ENCODE results near the gene CYP4F22. TPM values are rescaled to one million over a fixed set of nuclear protein-coding genes. Genes with fewer than 3 reads are reported as not detected.
"Not testable (repeated sequence)": the region's sequence is repeated elsewhere in the genome, so short reads cannot be mapped to it uniquely, and the experiment has no call there.

Gene CYP4F22
- total RNA-seq, 1 experiment from 2014 or later: not detected

DNA sequence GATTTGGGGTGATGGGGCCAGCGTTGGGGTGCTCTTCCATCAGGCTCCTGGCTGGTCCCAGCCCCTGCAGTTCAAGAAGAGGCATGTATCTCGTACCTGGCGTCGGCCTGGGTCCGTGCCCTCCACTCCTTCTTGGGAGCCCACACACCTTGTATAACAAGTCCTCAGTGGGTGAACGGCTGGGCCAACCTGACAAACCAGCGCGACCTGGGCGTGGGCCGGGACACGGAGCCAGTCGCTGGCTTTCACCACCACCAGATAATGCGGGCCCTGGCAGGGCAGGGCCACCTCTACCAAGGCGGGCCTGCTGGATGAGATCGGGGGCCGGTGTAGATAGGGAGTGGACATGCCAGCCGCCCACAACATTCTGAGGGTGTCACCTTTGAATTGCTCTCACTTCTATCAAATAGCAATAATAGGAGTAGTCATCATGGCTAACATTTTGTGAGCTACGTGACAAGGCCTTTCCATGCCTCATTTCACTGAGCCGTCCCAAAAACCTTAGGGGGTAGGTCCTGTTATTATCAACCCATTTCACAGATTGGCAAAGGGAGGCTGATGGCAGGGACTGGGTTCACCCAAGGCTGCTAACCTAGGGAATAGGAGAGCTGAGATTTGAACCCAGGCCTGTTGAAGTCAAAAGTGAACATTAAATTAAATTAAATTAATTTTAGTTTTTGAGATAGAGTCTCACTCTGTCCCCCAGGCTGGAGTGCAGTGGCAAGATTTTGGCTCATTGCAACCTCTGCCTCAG lies 3.5 kb downstream of the CYP4F22 start:
- H3K4me3 Mint-ChIP-seq: no peak overlapping the region
- no peak overlapping the region for H2BK12ac ChIP-seq (ENCODE audit: insufficient read length, low read depth, low read length)
- no peak overlapping the region for H3K4me2 ChIP-seq (ENCODE audit: insufficient read depth, insufficient read length, low read length)
- no peak overlapping the region for H2AK5ac ChIP-seq (ENCODE audit: insufficient read length, low read length)
- H3K27ac ChIP-seq (ENCODE audit: insufficient read length, low read depth, low read length): no peak overlapping the region
- no peaks in the 10 kb centered on the region for H3K79me2 ChIP-seq (ENCODE audit: insufficient read depth, low read length)
- H4K20me1 ChIP-seq (ENCODE audit: control insufficient read depth, insufficient read depth, insufficient read length): no peaks in the 10 kb centered on the region
- H3K23ac ChIP-seq (ENCODE audit: insufficient read length, low read depth, low read length): no peak overlapping the region
- H3K9ac ChIP-seq (ENCODE audit: extremely low read depth, insufficient read length, low read length): no peak overlapping the region
- no peak overlapping the region for H2BK15ac ChIP-seq (ENCODE audit: low read depth, low read length)
- DNase-seq: no peak
- H2BK5ac ChIP-seq (ENCODE audit: insufficient read length, low read length): no peak overlapping the region
- no peak overlapping the region for H4K8ac ChIP-seq (replicated peaks; ENCODE audit: insufficient read length, low read depth, low read length)
- H3K36me3 Mint-ChIP-seq (ENCODE audit: insufficient read depth in 1 of 3, low read depth in 3 of 3): peaks cover 5 to 25% (median 5%) of the 10 kb centered on the region in 3 experiments; a peak in 4 of 7 replicates
- H3K4me1 ChIP-seq (ENCODE audit: insufficient read depth, low read length): no peaks in the 10 kb centered on the region
- H3K9me3 Mint-ChIP-seq: peaks cover 55 to 91% of the 10 kb centered on the region in 2 experiments
- peaks cover 5% of the 10 kb centered on the region for H3K27me3 Mint-ChIP-seq (ENCODE audit: low read depth)
- H3K56ac ChIP-seq (ENCODE audit: insufficient read length, low read depth, low read length): no peak overlapping the region
- TF ChIP-seq, protein P1, sequence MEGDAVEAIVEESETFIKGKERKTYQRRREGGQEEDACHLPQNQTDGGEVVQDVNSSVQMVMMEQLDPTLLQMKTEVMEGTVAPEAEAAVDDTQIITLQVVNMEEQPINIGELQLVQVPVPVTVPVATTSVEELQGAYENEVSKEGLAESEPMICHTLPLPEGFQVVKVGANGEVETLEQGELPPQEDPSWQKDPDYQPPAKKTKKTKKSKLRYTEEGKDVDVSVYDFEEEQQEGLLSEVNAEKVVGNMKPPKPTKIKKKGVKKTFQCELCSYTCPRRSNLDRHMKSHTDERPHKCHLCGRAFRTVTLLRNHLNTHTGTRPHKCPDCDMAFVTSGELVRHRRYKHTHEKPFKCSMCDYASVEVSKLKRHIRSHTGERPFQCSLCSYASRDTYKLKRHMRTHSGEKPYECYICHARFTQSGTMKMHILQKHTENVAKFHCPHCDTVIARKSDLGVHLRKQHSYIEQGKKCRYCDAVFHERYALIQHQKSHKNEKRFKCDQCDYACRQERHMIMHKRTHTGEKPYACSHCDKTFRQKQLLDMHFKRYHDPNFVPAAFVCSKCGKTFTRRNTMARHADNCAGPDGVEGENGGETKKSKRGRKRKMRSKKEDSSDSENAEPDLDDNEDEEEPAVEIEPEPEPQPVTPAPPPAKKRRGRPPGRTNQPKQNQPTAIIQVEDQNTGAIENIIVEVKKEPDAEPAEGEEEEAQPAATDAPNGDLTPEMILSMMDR (conservative IDR thresholded peaks at IDR 0.05): no peak
- H4K5ac ChIP-seq (ENCODE audit: insufficient read length, low read depth, low read length): no peak overlapping the region
- H3K18ac ChIP-seq (ENCODE audit: insufficient read length, low read depth, low read length): no peak overlapping the region
- no peaks in the 10 kb centered on the region for H3K79me1 ChIP-seq (ENCODE audit: insufficient read depth, low read depth, low read length, poor library complexity, severe bottlenecking)
- no peak overlapping the region for H2BK20ac ChIP-seq (ENCODE audit: low read depth, low read length, poor library complexity, severe bottlenecking)
- no peak overlapping the region for H3T11ph ChIP-seq (ENCODE audit: low read length)
- H3K4me1 Mint-ChIP-seq: no peaks in the 10 kb centered on the region
- no peak overlapping the region for H3K27ac Mint-ChIP-seq
- no peak overlapping the region for H2BK120ac ChIP-seq (ENCODE audit: low read depth, low read length, poor library complexity, severe bottlenecking)
- H3K4ac ChIP-seq (ENCODE audit: low read depth, low read length): no peak overlapping the region
- no peak overlapping the region for H4K91ac ChIP-seq (ENCODE audit: insufficient read length, low read depth, low read length)
- H3K9me3 ChIP-seq (ENCODE audit: control insufficient read depth, low read depth, low read length): peaks cover 80% of the 10 kb centered on the region
- no CpG with 5 or more reads among the region's 19 CpGs for WGBS (ENCODE audit: extremely low coverage, insufficient read length, low lambda C conversion rate)
- H3K27me3 ChIP-seq (ENCODE audit: insufficient read depth, low read length): no peaks in the 10 kb centered on the region
- no peak overlapping the region for H3K14ac ChIP-seq (ENCODE audit: insufficient read depth, low read length)
- no peaks in the 10 kb centered on the region for H3K23me2 ChIP-seq (ENCODE audit: insufficient read length, low read depth, low read length, poor library complexity, severe bottlenecking)
- H2AFZ ChIP-seq (ENCODE audit: low read length): no peak overlapping the region

GRCh38 chr19:15515227-15515625 lies 6.9 kb downstream of the CYP4F22 start:
- H2AFZ ChIP-seq (ENCODE audit: low read length); H3K18ac ChIP-seq (ENCODE audit: insufficient read length, low read depth, low read length); H3K27ac Mint-ChIP-seq; H3K79me1 ChIP-seq (ENCODE audit: insufficient read depth, low read depth, low read length, poor library complexity, severe bottlenecking); H4K5ac ChIP-seq (ENCODE audit: insufficient read length, low read depth, low read length); H3K23me2 ChIP-seq (ENCODE audit: insufficient read length, low read depth, low read length, poor library complexity, severe bottlenecking); H3K79me2 ChIP-seq (ENCODE audit: insufficient read depth, low read length); H2BK12ac ChIP-seq (ENCODE audit: insufficient read length, low read depth, low read length); DNase-seq; H3K4me1 Mint-ChIP-seq; H4K91ac ChIP-seq (ENCODE audit: insufficient read length, low read depth, low read length); H3K4me2 ChIP-seq (ENCODE audit: insufficient read depth, insufficient read length, low read length); H4K8ac ChIP-seq (replicated peaks; ENCODE audit: insufficient read length, low read depth, low read length); H3K4ac ChIP-seq (ENCODE audit: low read depth, low read length); H3T11ph ChIP-seq (ENCODE audit: low read length); H3K23ac ChIP-seq (ENCODE audit: insufficient read length, low read depth, low read length); H3K27me3 Mint-ChIP-seq (ENCODE audit: low read depth); H2BK15ac ChIP-seq (ENCODE audit: low read depth, low read length); H2AK5ac ChIP-seq (ENCODE audit: insufficient read length, low read length); H3K4me3 Mint-ChIP-seq; H3K27ac ChIP-seq (ENCODE audit: insufficient read length, low read depth, low read length); H4K20me1 ChIP-seq (ENCODE audit: control insufficient read depth, insufficient read depth, insufficient read length); H3K9ac ChIP-seq (ENCODE audit: extremely low read depth, insufficient read length, low read length); H3K27me3 ChIP-seq (ENCODE audit: insufficient read depth, low read length); H3K4me1 ChIP-seq (ENCODE audit: insufficient read depth, low read length); H3K56ac ChIP-seq (ENCODE audit: insufficient read length, low read depth, low read length); H2BK20ac ChIP-seq (ENCODE audit: low read depth, low read length, poor library complexity, severe bottlenecking); H2BK120ac ChIP-seq (ENCODE audit: low read depth, low read length, poor library complexity, severe bottlenecking); H3K14ac ChIP-seq (ENCODE audit: insufficient read depth, low read length); H2BK5ac ChIP-seq (ENCODE audit: insufficient read length, low read length): not testable (repeated sequence)
- WGBS (ENCODE audit: extremely low coverage, insufficient read length, low lambda C conversion rate): no CpG with 5 or more reads among the region's 9 CpGs
- H3K36me3 Mint-ChIP-seq (ENCODE audit: insufficient read depth in 1 of 3, low read depth in 3 of 3): peaks cover 7 to 27% (median 13%) of the 10 kb centered on the region in 3 experiments; a peak in 6 of 7 replicates
- H3K9me3 ChIP-seq (ENCODE audit: control insufficient read depth, low read depth, low read length): peaks cover 77% of the 10 kb centered on the region
- peaks cover 52 to 90% of the 10 kb centered on the region in 2 experiments for H3K9me3 Mint-ChIP-seq
